Measurements from ENCODE around the gene COPS8.

Gene COPS8

GRCh38 chr2:237130562-237131421, 45.1 kb downstream of the COPS8 start:
- DNase-seq (ENCODE audit: low spot score): no peak
- FAIRE-seq: peak; percentile 91

GRCh38 chr2:237131749-237132533, 46.3 kb downstream of the COPS8 start:
- FAIRE-seq (no peak), DNase-seq (ENCODE audit: low spot score) (no peak)

GRCh38 chr2:237132799-237133198, 47.1 kb downstream of the COPS8 start:
- no peak for FAIRE-seq
- DNase-seq (ENCODE audit: low spot score): no peak

GRCh38 chr2:237134321-237135230, 48.9 kb downstream of the COPS8 start:
- FAIRE-seq (no peak), DNase-seq (ENCODE audit: low spot score) (no peak)

GRCh38 chr2:237136824-237137223, 51.1 kb downstream of the COPS8 start:
- no peak for DNase-seq (ENCODE audit: low spot score)
- no peak for FAIRE-seq

GRCh38 chr2:237137626-237138323, 52.1 kb downstream of the COPS8 start:
- FAIRE-seq (no peak), DNase-seq (ENCODE audit: low spot score) (no peak)

- DNase-seq (ENCODE audit: low spot score): no peak
- FAIRE-seq: peak; percentile 99
Observed at GRCh38 chr2:237139123-237139675, 53.5 kb downstream of the COPS8 start.

GRCh38 chr2:237140689-237141285, 55.1 kb downstream of the COPS8 start:
- no peak for FAIRE-seq
- DNase-seq (ENCODE audit: low spot score): no peak

- DNase-seq (ENCODE audit: low spot score) (no peak), FAIRE-seq (no peak)
Observed at GRCh38 chr2:237141571-237142051, 55.9 kb downstream of the COPS8 start.

- DNase-seq (ENCODE audit: low spot score): no peak
- FAIRE-seq: no peak
Observed at GRCh38 chr2:237143118-237143517, 57.4 kb downstream of the COPS8 start.

- no peak for DNase-seq (ENCODE audit: low spot score)
- FAIRE-seq: no peak
Observed at GRCh38 chr2:237143676-237144440, 58.2 kb downstream of the COPS8 start.

- DNase-seq (ENCODE audit: low spot score) (no peak), FAIRE-seq (no peak)
Observed at GRCh38 chr2:237144516-237144915, 58.8 kb downstream of the COPS8 start.

- FAIRE-seq: no peak
- DNase-seq (ENCODE audit: low spot score): no peak
Observed at GRCh38 chr2:237147317-237147716, 61.6 kb downstream of the COPS8 start.

- FAIRE-seq (no peak), DNase-seq (ENCODE audit: low spot score) (no peak)
Observed at GRCh38 chr2:237148624-237149023, 62.9 kb downstream of the COPS8 start.

GRCh38 chr2:237149425-237149824, 63.7 kb downstream of the COPS8 start:
- DNase-seq (ENCODE audit: low spot score) (no peak), FAIRE-seq (no peak)
